ENCODE data around the gene INPP4A. TPM values are rescaled to one million over a fixed set of nuclear protein-coding genes. Genes with fewer than 3 reads are reported as not detected.

Gene INPP4A
- total and polyA plus RNA-seq, 2 of the 13 experiments (the other 11 are each of a cell fraction or from before 2014, with no cell fraction given), result 10.1 to 10.9 TPM

GRCh38 chr2:98550165-98550564 is 105.5 kb downstream of the INPP4A start (continued):
- TF ChIP-seq ZBTB10 (CRISPR knock-in tag; IDR thresholded peaks at IDR 0.05; ENCODE audit: borderline replicate concordance), result no peak
- no peak for TF ChIP-seq KLF16 (CRISPR knock-in tag; IDR thresholded peaks at IDR 0.05)
- TF ChIP-seq, protein P1, sequence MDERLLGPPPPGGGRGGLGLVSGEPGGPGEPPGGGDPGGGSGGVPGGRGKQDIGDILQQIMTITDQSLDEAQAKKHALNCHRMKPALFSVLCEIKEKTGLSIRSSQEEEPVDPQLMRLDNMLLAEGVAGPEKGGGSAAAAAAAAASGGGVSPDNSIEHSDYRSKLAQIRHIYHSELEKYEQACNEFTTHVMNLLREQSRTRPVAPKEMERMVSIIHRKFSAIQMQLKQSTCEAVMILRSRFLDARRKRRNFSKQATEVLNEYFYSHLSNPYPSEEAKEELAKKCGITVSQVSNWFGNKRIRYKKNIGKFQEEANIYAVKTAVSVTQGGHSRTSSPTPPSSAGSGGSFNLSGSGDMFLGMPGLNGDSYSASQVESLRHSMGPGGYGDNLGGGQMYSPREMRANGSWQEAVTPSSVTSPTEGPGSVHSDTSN (CRISPR knock-in tag; IDR thresholded peaks at IDR 0.05), result no peak
- no peak for TF ChIP-seq HNF4A (CRISPR knock-in tag; IDR thresholded peaks at IDR 0.05)

DNA sequence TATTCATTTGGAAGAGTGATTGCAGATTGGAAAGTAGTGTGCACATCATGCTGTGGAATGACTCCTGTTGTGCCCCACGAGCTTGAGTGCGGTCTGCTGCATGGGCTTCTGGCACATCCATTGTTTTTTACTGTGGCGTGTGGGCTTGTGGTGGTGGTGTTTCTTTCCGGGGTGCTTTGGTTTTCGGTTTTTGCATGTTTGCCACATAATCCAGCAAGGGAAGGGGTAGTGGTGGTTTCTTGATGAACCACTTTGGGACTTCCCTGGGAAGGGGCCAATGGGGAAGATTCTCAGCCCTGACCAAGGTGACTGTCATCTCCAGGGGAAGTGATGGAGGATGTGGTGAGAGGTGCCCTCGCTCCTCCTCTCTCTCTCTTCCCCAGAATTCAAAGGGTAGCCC is 106.7 kb downstream of the INPP4A start:
- 96% methylated on average over 6 of the region's 6 CpGs for WGBS (ENCODE audit: low lambda C conversion rate)
- no peaks in the 10 kb centered on the region for H3K79me2 ChIP-seq (ENCODE audit: insufficient read depth, low read length)
- intact Hi-C loops (cut with micrococcal nuclease; ENCODE audit: unreplicated experiment) (no loop called here), in situ Hi-C loops (cut with HindIII; ENCODE audit: extremely low pct_ligation_motif_present, low pct_unique_long_range_greater_than_20kb) (no loop called here)
- TF ChIP-seq, protein P2, sequence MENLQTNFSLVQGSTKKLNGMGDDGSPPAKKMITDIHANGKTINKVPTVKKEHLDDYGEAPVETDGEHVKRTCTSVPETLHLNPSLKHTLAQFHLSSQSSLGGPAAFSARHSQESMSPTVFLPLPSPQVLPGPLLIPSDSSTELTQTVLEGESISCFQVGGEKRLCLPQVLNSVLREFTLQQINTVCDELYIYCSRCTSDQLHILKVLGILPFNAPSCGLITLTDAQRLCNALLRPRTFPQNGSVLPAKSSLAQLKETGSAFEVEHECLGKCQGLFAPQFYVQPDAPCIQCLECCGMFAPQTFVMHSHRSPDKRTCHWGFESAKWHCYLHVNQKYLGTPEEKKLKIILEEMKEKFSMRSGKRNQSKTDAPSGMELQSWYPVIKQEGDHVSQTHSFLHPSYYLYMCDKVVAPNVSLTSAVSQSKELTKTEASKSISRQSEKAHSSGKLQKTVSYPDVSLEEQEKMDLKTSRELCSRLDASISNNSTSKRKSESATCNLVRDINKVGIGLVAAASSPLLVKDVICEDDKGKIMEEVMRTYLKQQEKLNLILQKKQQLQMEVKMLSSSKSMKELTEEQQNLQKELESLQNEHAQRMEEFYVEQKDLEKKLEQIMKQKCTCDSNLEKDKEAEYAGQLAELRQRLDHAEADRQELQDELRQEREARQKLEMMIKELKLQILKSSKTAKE (CRISPR knock-in tag; IDR thresholded peaks at IDR 0.05; ENCODE audit: borderline replicate concordance), result no peak
- TF ChIP-seq GZF1 (CRISPR knock-in tag; IDR thresholded peaks at IDR 0.05), result no peak
- no peak for TF ChIP-seq FOXJ3 (CRISPR knock-in tag; IDR thresholded peaks at IDR 0.05; ENCODE audit: borderline replicate concordance)
- no peak for TF ChIP-seq ISL2 (CRISPR knock-in tag; IDR thresholded peaks at IDR 0.05)
- TF ChIP-seq, protein P3, sequence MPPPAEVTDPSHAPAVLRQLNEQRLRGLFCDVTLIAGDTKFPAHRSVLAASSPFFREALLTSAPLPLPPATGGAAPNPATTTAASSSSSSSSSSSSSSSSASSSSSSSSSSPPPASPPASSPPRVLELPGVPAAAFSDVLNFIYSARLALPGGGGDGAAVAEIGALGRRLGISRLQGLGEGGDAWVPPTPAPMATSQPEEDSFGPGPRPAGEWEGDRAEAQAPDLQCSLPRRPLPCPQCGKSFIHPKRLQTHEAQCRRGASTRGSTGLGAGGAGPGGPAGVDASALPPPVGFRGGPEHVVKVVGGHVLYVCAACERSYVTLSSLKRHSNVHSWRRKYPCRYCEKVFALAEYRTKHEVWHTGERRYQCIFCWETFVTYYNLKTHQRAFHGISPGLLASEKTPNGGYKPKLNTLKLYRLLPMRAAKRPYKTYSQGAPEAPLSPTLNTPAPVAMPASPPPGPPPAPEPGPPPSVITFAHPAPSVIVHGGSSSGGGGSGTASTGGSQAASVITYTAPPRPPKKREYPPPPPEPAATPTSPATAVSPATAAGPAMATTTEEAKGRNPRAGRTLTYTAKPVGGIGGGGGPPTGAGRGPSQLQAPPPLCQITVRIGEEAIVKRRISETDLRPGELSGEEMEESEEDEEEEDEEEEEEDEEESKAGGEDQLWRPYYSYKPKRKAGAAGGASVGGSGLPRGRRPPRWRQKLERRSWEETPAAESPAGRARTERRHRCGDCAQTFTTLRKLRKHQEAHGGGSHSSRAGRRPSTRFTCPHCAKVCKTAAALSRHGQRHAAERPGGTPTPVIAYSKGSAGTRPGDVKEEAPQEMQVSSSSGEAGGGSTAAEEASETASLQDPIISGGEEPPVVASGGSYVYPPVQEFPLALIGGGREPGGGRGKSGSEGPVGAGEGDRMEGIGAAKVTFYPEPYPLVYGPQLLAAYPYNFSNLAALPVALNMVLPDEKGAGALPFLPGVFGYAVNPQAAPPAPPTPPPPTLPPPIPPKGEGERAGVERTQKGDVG (CRISPR knock-in tag; IDR thresholded peaks at IDR 0.05; ENCODE audit: borderline replicate concordance), result no peak
- TF ChIP-seq KLF11 (CRISPR knock-in tag; IDR thresholded peaks at IDR 0.05), result no peak
- TF ChIP-seq MLX (CRISPR knock-in tag; IDR thresholded peaks at IDR 0.05), result no peak
- H2AFZ ChIP-seq (ENCODE audit: low read length), result no peak overlapping the region
- no peak overlapping the region for H3K27ac ChIP-seq (ENCODE audit: extremely low read length, insufficient read depth, low read length)
- ATAC-seq (no peak), FAIRE-seq (no peak), DNase-seq (ENCODE audit: low spot score) (no peak)
- 0 out of 2 replicates have a peak, but pooled peaks cover 4% of the 10 kb centered on the region for H3K4me1 ChIP-seq (ENCODE audit: insufficient read depth, low read length)
- no peaks in the 10 kb centered on the region for H3K27me3 ChIP-seq (ENCODE audit: control insufficient read depth in 1 of 2, insufficient read depth in 2 of 2, low read length in 2 of 2)
- H3K4me2 ChIP-seq (ENCODE audit: low read depth, low read length), result no peak overlapping the region
- H3K9ac ChIP-seq (ENCODE audit: insufficient read depth, low read depth, low read length), result no peak overlapping the region
- no peak overlapping the region for H3K4me3 ChIP-seq (replicated peaks in 1 of 3; ENCODE audit: insufficient read depth in 1 of 3, low read depth in 2 of 3, low read length in 3 of 3)
- ChIA-PET POLR2A (no interaction called here), CTCF (ENCODE audit: low intra/inter-chr PET ratio, low total read pairs) (no interaction called here)
- no TSS peak for BruUV-seq (replicated peaks)
- peaks cover 10 to 24% of the 10 kb centered on the region in 2 experiments for H3K36me3 ChIP-seq (replicated peaks in 1 of 2; ENCODE audit: control insufficient read depth in 1 of 2, insufficient read depth in 2 of 2, low read length in 2 of 2)
- H4K20me1 ChIP-seq (ENCODE audit: insufficient read depth, low read length), result no peaks in the 10 kb centered on the region
- H3K9me3 ChIP-seq (ENCODE audit: low read length), result no peaks in the 10 kb centered on the region
